Stimulated activated naive B cell treated with anti-CD40 and anti-IgM and Interleukin-4, amounts not matched to agents 10 μg/mL and 1 μg/mL and 100 μg/mL, for 72 hours (primary cell): ENCODE data around the gene SCLT1.
"Not testable (repeated sequence)": the region's sequence is repeated elsewhere in the genome, so short reads cannot be mapped to it uniquely, and the experiment has no call there.

Experiments used
- ATAC-seq, 2 donors: fragments of 150-1000 bp; cut with Tn5 transposase; replicated peaks; 2 replicates each; pipeline ENCODE4 v1.10.0; 2021; ENCODE audit warnings: moderate library complexity in 1 of 2
- DNase-seq: peaks from one replicate; pipeline ENCODE4 v3.0.0; 2021
- H3K27ac Mint-ChIP-seq: one replicate; pipeline ENCODE4 v1.8.0; 2022; ENCODE audit warnings: mild to moderate bottlenecking, mixed read lengths
- H3K27me3 Mint-ChIP-seq, 2 donors: one replicate each; pipeline ENCODE4 v1.8.0; 2022; ENCODE audit warnings: mixed read lengths in 2 of 2
- H3K36me3 Mint-ChIP-seq, 2 donors: one replicate each; pipeline ENCODE4 v1.8.0; 2022; ENCODE audit warnings: mixed read lengths in 2 of 2, mild to moderate bottlenecking in 1 of 2
- H3K4me1 Mint-ChIP-seq, 2 donors: one replicate each; pipeline ENCODE4 v1.8.0; 2022; ENCODE audit warnings: mixed read lengths in 2 of 2, mild to moderate bottlenecking in 1 of 2
- H3K4me3 Mint-ChIP-seq, 2 donors: one replicate each; pipeline ENCODE4 v1.8.0; 2022; ENCODE audit warnings: mild to moderate bottlenecking in 2 of 2, mixed read lengths in 2 of 2, moderate library complexity in 1 of 2
- H3K9me3 Mint-ChIP-seq, 2 donors: one replicate each; pipeline ENCODE4 v1.8.0; 2022; ENCODE audit warnings: mixed read lengths in 2 of 2, mild to moderate bottlenecking in 1 of 2

Gene SCLT1

GRCh38 chr4:129095811-129096454, 2.6 kb upstream of the SCLT1 start, which contains the start of gene C4orf33:
Gene C4orf33 (plus strand): TSS chr4:129096152. CDS start chr4:129102611, 6,459 bp downstream.
- Mint-ChIP-seq H3K9me3 (no peaks in the 10 kb centered on the region), H3K27me3 (no peaks in the 10 kb centered on the region), H3K4me1 (peaks cover 5 to 8% of the 10 kb centered on the region in 2 donors), H3K4me3 (peak within 1 kb of the TSS; percentile 97 to 98), H3K36me3 (no peaks in the 10 kb centered on the region), H3K27ac (peak within 1 kb of the TSS; percentile 98)
- DNase-seq (peak; percentile 66), ATAC-seq (peak; percentile 51 to 58)

GRCh38 chr4:129094347-129094746, 1.0 kb upstream of the SCLT1 start:
- DNase-seq, result no peak
- H3K4me3 Mint-ChIP-seq, result no peak overlapping the region

GRCh38 chr4:129092631-129093190, 628 bp downstream of the SCLT1 start:
- no peaks in the 10 kb centered on the region for H3K9me3 Mint-ChIP-seq
- H3K36me3 Mint-ChIP-seq, result no peaks in the 10 kb centered on the region
- no peak for DNase-seq
- H3K27me3 Mint-ChIP-seq, result no peaks in the 10 kb centered on the region
- peaks cover 11 to 22% of the 10 kb centered on the region in 2 donors for H3K4me1 Mint-ChIP-seq
- no peak overlapping the region for H3K27ac Mint-ChIP-seq
- no peak for ATAC-seq
- no peak overlapping the region for H3K4me3 Mint-ChIP-seq

More at GRCh38 chr4:129094347-129094746, 1.0 kb upstream of the SCLT1 start:
- Mint-ChIP-seq H3K27me3 (no peaks in the 10 kb centered on the region), H3K4me1 (peaks cover 7 to 13% of the 10 kb centered on the region in 2 donors), H3K9me3 (no peaks in the 10 kb centered on the region), H3K36me3 (no peaks in the 10 kb centered on the region), H3K27ac (no peak overlapping the region)
- no peak for ATAC-seq

- no peak for DNase-seq
- H3K27ac Mint-ChIP-seq, result no peak overlapping the region
- peaks cover 9 to 16% of the 10 kb centered on the region in 2 donors for H3K36me3 Mint-ChIP-seq
- no peaks in the 10 kb centered on the region for H3K27me3 Mint-ChIP-seq
- ATAC-seq, result no peak
- peaks cover 17 to 22% of the 10 kb centered on the region in 2 donors for H3K4me1 Mint-ChIP-seq
- H3K4me3 Mint-ChIP-seq, result no peak overlapping the region
- H3K9me3 Mint-ChIP-seq, result peaks cover 0 to 4% of the 10 kb centered on the region in 2 donors
Observed at GRCh38 chr4:129087516-129087915, 5.8 kb downstream of the SCLT1 start.

GRCh38 chr4:129085472-129085871, 7.9 kb downstream of the SCLT1 start:
- peaks cover 6 to 13% of the 10 kb centered on the region in 2 donors for H3K9me3 Mint-ChIP-seq
- H3K4me3 Mint-ChIP-seq, result no peak overlapping the region
- no peak overlapping the region for H3K27ac Mint-ChIP-seq
- H3K36me3 Mint-ChIP-seq, result peaks cover 19 to 29% of the 10 kb centered on the region in 2 donors
- H3K27me3 Mint-ChIP-seq, result no peaks in the 10 kb centered on the region
- H3K4me1 Mint-ChIP-seq, result peaks cover 20 to 22% of the 10 kb centered on the region in 2 donors
- DNase-seq, result no peak
- ATAC-seq, result no peak

GRCh38 chr4:129082302-129082701, 11.0 kb downstream of the SCLT1 start:
- no peak overlapping the region for H3K27ac Mint-ChIP-seq
- no peak for DNase-seq
- H3K4me3 Mint-ChIP-seq, result no peak overlapping the region
- ATAC-seq, result no peak
- peaks cover 16% of the 10 kb centered on the region in 2 donors for H3K4me1 Mint-ChIP-seq
- H3K27me3 Mint-ChIP-seq, result no peaks in the 10 kb centered on the region
- peaks cover 15 to 18% of the 10 kb centered on the region in 2 donors for H3K9me3 Mint-ChIP-seq
- H3K36me3 Mint-ChIP-seq, result peaks cover 40 to 55% of the 10 kb centered on the region in 2 donors

- H3K4me3 Mint-ChIP-seq, result no peak overlapping the region
- H3K4me1 Mint-ChIP-seq, result peaks cover 9 to 11% of the 10 kb centered on the region in 2 donors
- H3K27me3 Mint-ChIP-seq, result no peaks in the 10 kb centered on the region
- peaks cover 17 to 18% of the 10 kb centered on the region in 2 donors for H3K9me3 Mint-ChIP-seq
- H3K27ac Mint-ChIP-seq, result no peak overlapping the region
- ATAC-seq (no peak), DNase-seq (no peak)
- H3K36me3 Mint-ChIP-seq, result peaks cover 45 to 62% of the 10 kb centered on the region in 2 donors
Observed at GRCh38 chr4:129080129-129080528, 13.2 kb downstream of the SCLT1 start.

- Mint-ChIP-seq H3K27me3 (no peaks in the 10 kb centered on the region), H3K36me3 (peaks cover 60 to 73% of the 10 kb centered on the region in 2 donors), H3K9me3 (peaks cover 19 to 24% of the 10 kb centered on the region in 2 donors), H3K27ac (no peak overlapping the region), H3K4me1 (peaks cover 7 to 9% of the 10 kb centered on the region in 2 donors), H3K4me3 (no peak overlapping the region)
- DNase-seq, result no peak
- ATAC-seq, result no peak
Observed at GRCh38 chr4:129077326-129077725, 16.0 kb downstream of the SCLT1 start.

- Mint-ChIP-seq H3K4me1 (peaks cover 9 to 12% of the 10 kb centered on the region in 2 donors), H3K9me3 (peaks cover 16 to 24% of the 10 kb centered on the region in 2 donors), H3K27ac (peak overlapping the region; percentile 16), H3K36me3 (peaks cover 38 to 51% of the 10 kb centered on the region in 2 donors)
- H3K27me3 Mint-ChIP-seq, H3K4me3 Mint-ChIP-seq, ATAC-seq, DNase-seq: not testable (repeated sequence)
Observed at GRCh38 chr4:129069537-129069936, 23.8 kb downstream of the SCLT1 start.

GRCh38 chr4:129064717-129065116, 28.6 kb downstream of the SCLT1 start:
- H3K27ac Mint-ChIP-seq, result no peak overlapping the region
- H3K27me3 Mint-ChIP-seq, result no peaks in the 10 kb centered on the region
- DNase-seq, result no peak
- H3K36me3 Mint-ChIP-seq, result peaks cover 46 to 63% of the 10 kb centered on the region in 2 donors
- peaks cover 14 to 33% of the 10 kb centered on the region in 2 donors for H3K9me3 Mint-ChIP-seq
- peaks cover 4% of the 10 kb centered on the region in 2 donors for H3K4me1 Mint-ChIP-seq
- ATAC-seq, result no peak
- H3K4me3 Mint-ChIP-seq, result no peak overlapping the region

- Mint-ChIP-seq H3K27me3 (no peaks in the 10 kb centered on the region), H3K36me3 (peaks cover 54 to 68% of the 10 kb centered on the region in 2 donors), H3K9me3 (peaks cover 19 to 38% of the 10 kb centered on the region in 2 donors), H3K4me3 (no peak overlapping the region), H3K4me1 (no peaks in the 10 kb centered on the region), H3K27ac (no peak overlapping the region)
- DNase-seq, result no peak
- ATAC-seq, result no peak
Observed at GRCh38 chr4:129063640-129064039, 29.7 kb downstream of the SCLT1 start.

- Mint-ChIP-seq H3K4me3 (no peak overlapping the region), H3K4me1 (no peaks in the 10 kb centered on the region), H3K36me3 (peaks cover 53 to 64% of the 10 kb centered on the region in 2 donors), H3K27me3 (no peaks in the 10 kb centered on the region), H3K9me3 (peaks cover 23 to 35% of the 10 kb centered on the region in 2 donors), H3K27ac (no peak overlapping the region)
- DNase-seq (no peak), ATAC-seq (no peak)
Observed at GRCh38 chr4:129062580-129062979, 30.8 kb downstream of the SCLT1 start.

- Mint-ChIP-seq H3K27me3 (no peaks in the 10 kb centered on the region), H3K4me1 (no peaks in the 10 kb centered on the region)
- ATAC-seq, result no peak
Observed at GRCh38 chr4:129059028-129059427, 34.3 kb downstream of the SCLT1 start.

GRCh38 chr4:129046055-129046959, 47.0 kb downstream of the SCLT1 start:
- DNase-seq (no peak), ATAC-seq (peak; percentile 63 to 68)
- no peak overlapping the region for H3K4me3 Mint-ChIP-seq
- H3K9me3 Mint-ChIP-seq, result peaks cover 10 to 11% of the 10 kb centered on the region in 2 donors
- no peak overlapping the region for H3K27ac Mint-ChIP-seq
- H3K4me1 Mint-ChIP-seq, result peaks cover 0 to 5% of the 10 kb centered on the region in 2 donors
- peaks cover 3 to 10% of the 10 kb centered on the region in 2 donors for H3K36me3 Mint-ChIP-seq
- no peaks in the 10 kb centered on the region for H3K27me3 Mint-ChIP-seq

More at GRCh38 chr4:129059028-129059427, 34.3 kb downstream of the SCLT1 start:
- peaks cover 40 to 50% of the 10 kb centered on the region in 2 donors for H3K9me3 Mint-ChIP-seq
- no peak overlapping the region for H3K27ac Mint-ChIP-seq
- no peak for DNase-seq
- no peak overlapping the region for H3K4me3 Mint-ChIP-seq
- peaks cover 56 to 80% of the 10 kb centered on the region in 2 donors for H3K36me3 Mint-ChIP-seq
